GM19238 (cell line): ENCODE results near the gene TOPBP1.

Experiments
- DNase-seq: peaks from one replicate; pipeline ENCODE4 v3.0.0; 2011; ENCODE audit warnings: low spot score; ENCODE audit not compliant: insufficient read length

The TOPBP1 gene

GRCh38 chr3:133608388-133608787, 53.4 kb downstream of the TOPBP1 start:
- no peak for DNase-seq

- no peak for DNase-seq
Measured at GRCh38 chr3:133607816-133608215, 53.9 kb downstream of the TOPBP1 start.

GRCh38 chr3:133606902-133607301, 54.8 kb downstream of the TOPBP1 start:
- DNase-seq: no peak

GRCh38 chr3:133606342-133606741, 55.4 kb downstream of the TOPBP1 start:
- DNase-seq: no peak

- DNase-seq: no peak
Measured at GRCh38 chr3:133600572-133601081, 61.1 kb downstream of the TOPBP1 start.

- no peak for DNase-seq
Measured at GRCh38 chr3:133599280-133599679, 62.5 kb downstream of the TOPBP1 start.

GRCh38 chr3:133598405-133598804, 63.3 kb downstream of the TOPBP1 start:
- DNase-seq: no peak

GRCh38 chr3:133595341-133595740, 66.4 kb downstream of the TOPBP1 start:
- no peak for DNase-seq

- DNase-seq: no peak
Measured at GRCh38 chr3:133593243-133593642, 68.5 kb downstream of the TOPBP1 start.

GRCh38 chr3:133592843-133593242, 68.9 kb downstream of the TOPBP1 start:
- no peak for DNase-seq

- no peak for DNase-seq
Measured at GRCh38 chr3:133591271-133591742, 70.4 kb downstream of the TOPBP1 start.

GRCh38 chr3:133589503-133589902, 72.2 kb downstream of the TOPBP1 start:
- no peak for DNase-seq

- no peak for DNase-seq
Measured at GRCh38 chr3:133588784-133589465, 72.8 kb downstream of the TOPBP1 start.

GRCh38 chr3:133588035-133588434, 73.7 kb downstream of the TOPBP1 start:
- no peak for DNase-seq

- no peak for DNase-seq
Measured at GRCh38 chr3:133583396-133583795, 78.3 kb downstream of the TOPBP1 start.

GRCh38 chr3:133578548-133579191, 83.1 kb downstream of the TOPBP1 start:
- DNase-seq: no peak

GRCh38 chr3:133576169-133576568, 85.6 kb downstream of the TOPBP1 start:
- DNase-seq: no peak

- DNase-seq: no peak
Measured at GRCh38 chr3:133575086-133575485, 86.7 kb downstream of the TOPBP1 start.

GRCh38 chr3:133574260-133574881, 87.4 kb downstream of the TOPBP1 start:
- peak; percentile 24 for DNase-seq

- peak; percentile 24 for DNase-seq
Measured at GRCh38 chr3:133573629-133574194, 88.0 kb downstream of the TOPBP1 start, which contains the start of gene CDV3. Gene CDV3, plus strand, starts transcription at chr3:133573686. Its CDS starts 359 bp downstream, at chr3:133574045.

GRCh38 chr3:133573054-133573628, 88.6 kb downstream of the TOPBP1 start:
- DNase-seq: peak; percentile 68
